ENCODE data around the gene F12.

The F12 gene

GRCh38 chr5:177439518-177440053, 30.2 kb upstream of the F12 start:
- no peak overlapping the region for H3K27ac ChIP-seq
- peaks cover 32% of the 10 kb centered on the region for H3K36me3 ChIP-seq (replicated peaks)
- no peak overlapping the region for H3K4me3 ChIP-seq (ENCODE audit: low read depth, low read length)
- no peak for DNase-seq
- no peaks in the 10 kb centered on the region for H3K27me3 ChIP-seq (replicated peaks)
- in situ Hi-C loops (cut with HindIII; ENCODE audit: low pct_ligation_motif_present, low sequenced_read_pairs): loop anchor here (25.0 kb wide), 1 partner anchor 127 kb away; the partner anchor contains the start of genes MXD3, PRELID1 and RAB24
- TF ChIP-seq CTCF (IDR thresholded peaks at IDR 0.05; ENCODE audit: low read depth, low read length, missing control alignments): no peak

GRCh38 chr5:177438468-177438867, 29.1 kb upstream of the F12 start:
- no peaks in the 10 kb centered on the region for H3K27me3 ChIP-seq (replicated peaks)
- no peak for DNase-seq
- in situ Hi-C loops (cut with HindIII; ENCODE audit: low pct_ligation_motif_present, low sequenced_read_pairs): loop anchor here (25.0 kb wide), 1 partner anchor 126 kb away; the partner anchor contains the start of genes MXD3, PRELID1 and RAB24
- H3K27ac ChIP-seq: no peak overlapping the region
- no peak overlapping the region for H3K4me3 ChIP-seq (ENCODE audit: low read depth, low read length)
- no peak for TF ChIP-seq CTCF (IDR thresholded peaks at IDR 0.05; ENCODE audit: low read depth, low read length, missing control alignments)
- peaks cover 44% of the 10 kb centered on the region for H3K36me3 ChIP-seq (replicated peaks)

- H3K4me3 ChIP-seq (ENCODE audit: low read depth, low read length): no peak overlapping the region
- H3K27ac ChIP-seq: no peak overlapping the region
- no peak for DNase-seq
- H3K36me3 ChIP-seq (replicated peaks): peaks cover 52% of the 10 kb centered on the region
- TF ChIP-seq CTCF (IDR thresholded peaks at IDR 0.05; ENCODE audit: low read depth, low read length, missing control alignments): no peak
- H3K27me3 ChIP-seq (replicated peaks): no peaks in the 10 kb centered on the region
- in situ Hi-C loops (cut with HindIII; ENCODE audit: low pct_ligation_motif_present, low sequenced_read_pairs): loop anchor here (25.0 kb wide), 1 partner anchor 125 kb away; the partner anchor contains the start of genes MXD3, PRELID1 and RAB24
These were observed 28.3 kb upstream of the F12 start for GRCh38 chr5:177437623-177438022.

- Histone ChIP-seq H3K36me3 (replicated peaks) (peaks cover 56% of the 10 kb centered on the region), H3K27ac (no peak overlapping the region), H3K27me3 (replicated peaks) (no peaks in the 10 kb centered on the region), H3K4me3 (ENCODE audit: low read depth, low read length) (no peak overlapping the region)
- no peak for DNase-seq
- TF ChIP-seq CTCF (IDR thresholded peaks at IDR 0.05; ENCODE audit: low read depth, low read length, missing control alignments): no peak
- in situ Hi-C loops (cut with HindIII; ENCODE audit: low pct_ligation_motif_present, low sequenced_read_pairs): loop anchor here (25.0 kb wide), 1 partner anchor 124 kb away; the partner anchor contains the start of genes MXD3, PRELID1 and RAB24
These were observed 26.6 kb upstream of the F12 start for GRCh38 chr5:177435847-177436536.

- Histone ChIP-seq H3K27me3 (replicated peaks) (no peaks in the 10 kb centered on the region), H3K27ac (no peak overlapping the region), H3K4me3 (ENCODE audit: low read depth, low read length) (no peak overlapping the region), H3K36me3 (replicated peaks) (peaks cover 56% of the 10 kb centered on the region)
- in situ Hi-C loops (cut with HindIII; ENCODE audit: low pct_ligation_motif_present, low sequenced_read_pairs): loop anchor here (25.0 kb wide), 1 partner anchor 123 kb away; the partner anchor contains the start of genes MXD3, PRELID1 and RAB24
- no peak for DNase-seq
- no peak for TF ChIP-seq CTCF (IDR thresholded peaks at IDR 0.05; ENCODE audit: low read depth, low read length, missing control alignments)
These were observed 25.8 kb upstream of the F12 start for GRCh38 chr5:177434942-177435738.
